Breast epithelium (tissue), 3 donors: ENCODE data around the gene CACNA1B.

Source experiments
- CTCF ChIP-seq, 3 donors: fragments of 450-650 bp; IDR thresholded peaks; one replicate each; pipeline ENCODE4 v1.5.1; 2016 to 2017; ENCODE audit warnings: antibody characterized with exemption in 3 of 3, mild to moderate bottlenecking in 3 of 3, moderate library complexity in 3 of 3
- POLR2A ChIP-seq: fragments of 450-650 bp; IDR thresholded peaks from one replicate; pipeline ENCODE4 v1.6.1; 2016; ENCODE audit warnings: antibody characterized with exemption, mild to moderate bottlenecking, moderate library complexity
- POLR2AphosphoS5 ChIP-seq, 3 donors: sonication (generic); formaldehyde crosslinking; IDR thresholded peaks; one replicate each; pipeline ENCODE4 v1.6.1; 2017; ENCODE audit warnings: antibody characterized with exemption in 3 of 3

DNA sequence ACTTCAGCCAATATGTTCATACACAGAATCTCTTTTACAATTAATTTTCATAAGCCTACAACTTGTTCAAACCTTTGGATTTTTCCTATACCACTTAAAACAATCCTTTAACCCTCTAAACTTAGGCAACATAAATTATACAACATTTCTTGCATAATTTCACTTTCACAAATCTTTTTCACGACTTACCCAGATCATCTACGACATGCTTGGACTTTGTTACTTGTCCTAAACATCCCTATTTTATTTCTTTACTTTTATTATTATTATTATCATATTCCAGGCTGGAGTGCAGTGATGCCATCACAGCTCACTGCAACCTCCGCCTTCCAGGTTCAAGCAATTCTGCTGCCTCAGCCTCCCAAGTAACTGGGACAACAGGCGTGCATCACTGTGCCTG, 68.0 kb downstream of the CACNA1B start:
- no peak for TF ChIP-seq CTCF (IDR thresholded peaks at IDR 0.05)
- TF ChIP-seq POLR2A: no peak
- no peak for TF ChIP-seq POLR2AphosphoS5 (IDR thresholded peaks at IDR 0.05)
